GM18526 (cell line): Measurements from ENCODE around the gene FAM200A.

Experiments
- POLR2A ChIP-seq: IDR thresholded peaks from 3 replicates; pipeline ENCODE4 v1.6.1; 2011; ENCODE audit not compliant: insufficient read length; ENCODE audit errors: extremely low read depth

Gene FAM200A

GRCh38 chr7:99525713-99526440, 26.0 kb downstream of the FAM200A start:
- no peak for TF ChIP-seq POLR2A

GRCh38 chr7:99521399-99521798, 30.5 kb downstream of the FAM200A start:
- no peak for TF ChIP-seq POLR2A

GRCh38 chr7:99514050-99514449, 37.9 kb downstream of the FAM200A start:
- no peak for TF ChIP-seq POLR2A

GRCh38 chr7:99505324-99505662, 46.6 kb downstream of the FAM200A start:
- no peak for TF ChIP-seq POLR2A

- TF ChIP-seq POLR2A: peak; percentile 86
Observed at GRCh38 chr7:99504603-99505323, 47.2 kb downstream of the FAM200A start, which contains the start of gene ZKSCAN5. Gene ZKSCAN5, plus strand, starts transcription at chr7:99504662. Its CDS starts 1,383 bp downstream, at chr7:99506045.

- peak; percentile 19 for TF ChIP-seq POLR2A
Observed at GRCh38 chr7:99504281-99504602, 47.7 kb downstream of the FAM200A start.

- TF ChIP-seq POLR2A: no peak
Observed at GRCh38 chr7:99500637-99501009, 51.3 kb downstream of the FAM200A start.

- peak; percentile 72 for TF ChIP-seq POLR2A
Observed at GRCh38 chr7:99499721-99500636, 51.9 kb downstream of the FAM200A start, which contains the start of gene ZNF394. Gene ZNF394, minus strand, starts transcription at chr7:99500281. Its CDS starts 188 bp downstream, at chr7:99500093.

GRCh38 chr7:99499371-99499720, 52.6 kb downstream of the FAM200A start:
- TF ChIP-seq POLR2A: no peak

GRCh38 chr7:99498546-99498944, 53.4 kb downstream of the FAM200A start:
- no peak for TF ChIP-seq POLR2A

- no peak for TF ChIP-seq POLR2A
Observed at GRCh38 chr7:99497766-99498545, 54.0 kb downstream of the FAM200A start.
